Urothelium cell line (cell line): Measurements from ENCODE around the gene DYSF.
A peak's percentile ranks its signal among the peaks of the same experiment; 100 is the strongest.

Experiments used
- DNase-seq: peaks from one replicate; pipeline ENCODE4 v3.0.0; 2011; ENCODE audit warnings: low spot score, mixed read lengths
- FAIRE-seq: peaks from 2 replicates; lab custom pipeline; 2011; peaks lifted over from hg19 to GRCh38; lab: Jason Lieb, UNC

Gene DYSF

DNA sequence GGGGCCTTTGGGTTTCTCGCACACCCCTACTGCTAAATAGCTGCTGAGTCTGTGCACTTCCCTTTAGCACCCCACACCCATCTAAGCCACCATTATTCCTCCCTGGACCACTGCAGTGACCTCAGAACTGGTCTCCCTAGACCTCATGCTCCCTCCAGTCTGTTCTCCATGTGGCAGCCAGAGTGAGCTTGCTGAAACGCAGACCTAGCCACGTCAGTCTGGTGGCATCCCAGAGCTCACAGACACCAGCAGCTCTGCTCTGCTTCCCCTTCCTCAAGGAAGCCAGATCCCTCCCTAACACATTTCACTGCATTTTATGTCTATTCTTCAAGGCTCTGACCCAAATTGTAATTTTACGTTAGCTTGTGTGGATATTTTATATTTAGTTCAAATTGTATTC lies 144.4 kb downstream of the DYSF start:
- DNase-seq, result no peak
- no peak for FAIRE-seq

DNA sequence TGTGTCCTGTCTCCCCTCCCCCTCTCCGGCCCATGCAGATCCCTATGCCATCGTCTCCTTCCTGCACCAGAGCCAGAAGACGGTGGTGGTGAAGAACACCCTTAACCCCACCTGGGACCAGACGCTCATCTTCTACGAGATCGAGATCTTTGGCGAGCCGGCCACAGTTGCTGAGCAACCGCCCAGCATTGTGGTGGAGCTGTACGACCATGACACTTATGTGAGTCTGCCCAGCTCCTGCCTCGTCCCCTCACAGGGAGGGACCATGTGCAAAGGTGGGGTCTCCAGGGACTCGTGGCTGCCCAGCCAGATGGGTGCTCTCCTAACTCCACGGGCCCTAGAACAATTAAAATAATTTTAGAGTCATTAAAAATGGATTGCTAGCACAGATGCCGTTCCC lies 145.2 kb downstream of the DYSF start:
- DNase-seq (no peak), FAIRE-seq (no peak)

DNA sequence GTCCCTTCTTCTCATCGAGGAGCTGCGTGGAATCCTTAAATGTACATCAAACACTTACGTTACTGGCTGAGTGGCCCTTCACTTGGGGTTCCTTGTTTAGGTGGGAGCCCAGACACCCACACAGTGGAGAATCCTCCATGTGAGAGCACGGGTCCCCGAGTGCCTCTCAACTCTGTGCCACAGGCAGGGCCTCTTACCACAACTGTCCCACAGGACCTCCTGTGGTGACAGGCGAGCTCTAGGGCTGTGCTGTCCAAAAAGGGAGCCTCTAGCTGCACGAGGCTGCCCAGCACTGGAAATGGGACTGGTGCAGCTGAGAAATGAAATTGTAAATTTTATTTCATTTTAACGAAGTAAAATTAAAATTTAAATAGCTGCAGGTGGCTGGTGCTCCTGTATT lies 145.7 kb downstream of the DYSF start:
- DNase-seq (no peak), FAIRE-seq (no peak)

DNA sequence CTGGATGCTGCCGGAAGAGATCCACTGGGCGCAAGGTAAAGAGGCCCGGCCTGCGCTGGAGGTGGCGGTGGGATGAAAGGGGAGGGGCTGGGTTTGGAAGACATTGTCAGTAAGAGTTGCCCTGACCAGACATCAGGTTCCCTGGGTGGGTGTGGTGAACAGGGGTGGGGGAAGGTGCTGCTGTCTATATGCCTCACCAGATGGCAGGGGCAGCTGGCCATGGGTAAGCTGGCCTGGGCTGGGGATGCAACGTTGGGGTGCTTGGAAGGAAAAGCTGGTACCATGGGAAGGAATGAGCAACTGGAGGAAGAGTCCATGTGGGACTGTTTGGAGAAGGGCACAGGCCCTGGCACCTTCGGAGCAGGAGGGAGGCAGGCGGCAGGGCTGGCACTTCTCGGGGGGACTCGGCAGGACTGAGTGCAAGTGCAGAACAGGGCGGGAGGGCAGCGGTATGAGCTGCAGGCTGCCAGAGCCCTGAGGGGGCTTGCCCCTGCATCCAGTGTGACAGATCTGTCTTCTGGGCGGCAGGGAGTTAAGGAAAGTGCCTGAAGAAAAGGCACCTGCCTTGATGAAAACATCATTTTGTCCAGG lies 146.4 kb downstream of the DYSF start:
- no peak for DNase-seq
- no peak for FAIRE-seq

DNA sequence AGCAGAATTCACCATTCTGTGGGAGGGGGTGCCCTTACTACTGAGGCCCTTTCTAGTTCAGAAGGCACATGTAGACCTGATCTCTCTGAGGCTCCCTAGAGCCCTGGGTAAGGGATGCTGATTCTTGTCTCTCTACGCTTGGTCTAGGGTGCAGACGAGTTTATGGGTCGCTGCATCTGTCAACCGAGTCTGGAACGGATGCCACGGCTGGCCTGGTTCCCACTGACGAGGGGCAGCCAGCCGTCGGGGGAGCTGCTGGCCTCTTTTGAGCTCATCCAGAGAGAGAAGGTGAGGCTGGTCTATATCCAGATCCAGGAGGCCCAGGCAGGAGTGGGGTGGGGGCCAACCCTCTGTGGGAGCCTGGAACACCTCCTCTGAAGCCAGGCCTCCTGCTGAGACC lies 147.2 kb downstream of the DYSF start:
- FAIRE-seq, result no peak

DNA sequence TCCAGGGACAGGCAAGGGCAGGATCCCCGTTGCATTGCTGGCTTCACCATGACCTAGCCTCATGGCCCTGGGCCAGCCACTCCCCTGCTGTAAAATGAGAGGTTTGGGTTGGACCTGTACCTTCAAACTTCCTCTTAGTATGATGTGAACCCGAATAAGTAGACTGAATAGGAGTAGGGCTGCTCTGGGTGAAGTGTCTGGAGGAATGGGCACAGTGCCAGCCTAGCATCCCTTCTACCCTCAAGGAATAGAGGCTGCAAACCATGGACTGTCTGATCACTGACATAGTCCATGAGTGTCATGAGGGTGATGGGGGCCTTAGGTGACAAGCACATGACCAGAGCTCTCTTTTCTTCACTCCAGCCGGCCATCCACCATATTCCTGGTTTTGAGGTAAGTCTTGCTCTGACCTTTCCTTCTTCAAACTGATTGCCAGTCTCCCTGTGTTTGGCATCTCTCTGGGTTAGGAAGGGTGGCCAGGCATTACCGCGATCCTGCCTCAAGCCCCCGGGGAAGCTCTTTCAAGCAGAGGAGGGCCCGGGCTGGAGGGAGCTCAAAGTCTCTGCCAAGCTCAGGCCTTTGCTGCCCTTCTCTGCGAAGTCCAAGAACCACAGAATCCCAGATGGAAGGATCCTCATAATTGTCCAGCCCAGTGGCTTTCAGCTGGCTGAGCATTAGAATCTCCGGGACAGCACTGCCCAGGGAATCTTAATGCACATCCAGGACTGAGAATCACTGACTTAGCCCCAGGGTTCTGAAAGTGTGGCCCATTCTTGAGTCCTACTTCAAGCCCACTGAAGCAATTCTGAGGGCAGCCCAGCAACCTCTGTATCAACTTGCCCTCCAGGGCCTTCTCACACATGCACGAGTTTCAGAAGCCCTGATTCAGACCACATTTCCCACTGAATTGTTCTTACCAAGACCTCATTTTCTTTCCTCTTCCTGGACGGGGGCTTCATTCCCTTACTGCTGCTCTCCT lies 148.1 kb downstream of the DYSF start:
- DNase-seq (no peak), FAIRE-seq (no peak)

More for the DNA sequence above, 147.2 kb downstream of the DYSF start:
- DNase-seq, result no peak

DNA sequence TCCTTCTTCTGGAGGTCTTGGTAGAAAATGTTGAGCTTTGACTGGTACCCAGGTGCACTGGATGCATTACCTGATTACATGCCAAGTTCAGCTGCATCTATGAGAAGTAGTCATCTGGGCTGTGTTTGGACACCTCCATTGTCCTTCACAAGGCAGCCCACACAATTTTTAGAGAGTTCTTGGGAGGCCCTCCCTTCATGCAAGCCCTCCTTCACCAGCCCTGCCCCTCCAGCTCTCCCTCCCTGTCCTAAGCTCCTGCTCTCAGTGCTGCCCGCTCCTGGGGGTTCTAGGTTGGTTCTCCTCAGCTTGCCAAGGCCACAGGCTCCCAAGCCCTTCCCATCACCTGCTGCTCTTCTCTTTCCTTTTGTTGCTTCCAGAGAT lies 148.7 kb downstream of the DYSF start:
- DNase-seq, result no peak
- no peak for FAIRE-seq

DNA sequence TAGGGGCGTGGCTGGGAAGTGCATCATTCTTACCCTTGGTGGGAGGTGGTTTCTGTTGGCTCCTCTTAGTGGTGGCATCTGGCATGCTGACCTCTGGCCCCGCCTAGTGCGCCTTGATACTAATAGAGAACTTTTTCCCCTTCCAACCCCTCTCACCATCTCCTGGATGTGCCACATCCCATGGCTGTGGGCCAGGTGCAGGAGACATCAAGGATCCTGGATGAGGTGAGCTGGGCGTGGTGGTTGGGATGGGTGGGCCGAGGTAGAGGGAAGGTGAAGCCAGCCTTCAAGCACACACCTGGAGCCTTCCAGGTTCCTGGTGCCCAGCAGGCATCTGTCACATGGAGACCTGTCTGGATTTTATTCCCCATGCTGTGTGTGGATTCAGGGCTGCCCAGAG lies 149.2 kb downstream of the DYSF start:
- DNase-seq (no peak), FAIRE-seq (no peak)

DNA sequence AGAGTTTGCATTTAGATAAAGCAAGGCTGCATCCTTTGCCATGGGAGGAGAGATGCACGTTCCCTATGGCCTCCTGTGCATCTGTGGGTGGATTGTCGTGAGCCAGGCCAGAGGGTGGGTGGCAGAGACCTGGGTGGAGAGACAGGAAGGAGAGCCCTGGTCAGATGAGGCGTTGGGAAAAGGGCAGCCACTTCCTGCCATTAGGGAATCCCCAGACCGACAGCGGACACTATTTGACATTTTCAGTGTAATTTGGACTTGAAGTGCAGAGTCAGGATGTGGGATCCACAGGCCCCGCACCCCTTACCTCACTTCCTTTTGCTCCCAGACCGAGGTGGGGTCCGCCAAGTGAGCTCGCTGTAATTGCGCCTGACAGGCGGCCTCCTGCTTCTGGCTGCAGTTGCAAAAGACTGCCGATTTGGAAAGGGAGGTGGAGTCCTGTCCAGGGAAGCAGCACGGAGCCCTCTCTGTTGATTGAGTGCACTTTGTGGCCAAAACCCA lies 150.0 kb downstream of the DYSF start:
- DNase-seq (no peak), FAIRE-seq (peak; percentile 56)

DNA sequence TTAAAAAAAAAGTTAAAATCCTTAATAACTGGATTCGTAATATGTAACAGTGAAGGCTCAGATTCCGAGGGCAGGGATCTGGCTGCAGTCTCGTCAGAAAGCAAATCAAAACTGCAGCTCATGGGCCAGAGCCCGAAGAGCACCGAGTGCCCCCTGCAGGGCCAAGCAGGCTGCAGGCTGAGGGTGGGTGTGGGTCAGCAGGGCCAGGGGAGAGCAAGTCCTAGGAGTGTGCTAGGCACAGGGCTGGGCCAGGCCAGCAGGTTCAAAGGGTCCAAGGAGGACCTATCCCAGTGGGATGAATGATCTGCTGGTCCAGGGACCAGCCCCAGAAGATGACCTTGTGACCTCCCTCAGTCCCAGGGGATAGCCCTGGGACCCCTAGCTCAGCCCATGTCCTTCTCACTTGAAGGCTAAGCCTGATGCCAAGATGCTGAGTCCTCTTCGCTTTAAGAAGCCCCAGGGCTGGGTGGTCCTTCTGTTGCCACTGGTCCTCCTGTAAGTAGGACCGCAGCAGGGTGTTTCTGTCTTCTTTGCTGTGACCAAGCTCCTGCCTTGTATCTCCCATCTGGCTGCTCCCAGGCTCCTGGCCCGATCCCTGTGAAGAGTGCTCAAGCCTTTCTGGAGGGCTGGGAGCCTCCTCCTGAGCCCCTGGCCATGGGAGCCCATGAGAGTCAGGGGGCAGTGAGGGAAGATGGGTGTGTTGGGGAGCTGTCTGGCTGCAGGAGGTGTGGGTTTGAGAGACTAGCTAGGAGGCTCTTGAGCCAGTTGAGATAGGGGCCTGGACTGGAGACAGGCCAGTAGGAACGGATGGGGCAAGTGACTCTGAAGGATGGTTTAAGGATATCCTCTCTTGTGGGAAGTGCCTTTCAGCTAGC lies 150.7 kb downstream of the DYSF start:
- no peak for DNase-seq
- peak; percentile 55 for FAIRE-seq

DNA sequence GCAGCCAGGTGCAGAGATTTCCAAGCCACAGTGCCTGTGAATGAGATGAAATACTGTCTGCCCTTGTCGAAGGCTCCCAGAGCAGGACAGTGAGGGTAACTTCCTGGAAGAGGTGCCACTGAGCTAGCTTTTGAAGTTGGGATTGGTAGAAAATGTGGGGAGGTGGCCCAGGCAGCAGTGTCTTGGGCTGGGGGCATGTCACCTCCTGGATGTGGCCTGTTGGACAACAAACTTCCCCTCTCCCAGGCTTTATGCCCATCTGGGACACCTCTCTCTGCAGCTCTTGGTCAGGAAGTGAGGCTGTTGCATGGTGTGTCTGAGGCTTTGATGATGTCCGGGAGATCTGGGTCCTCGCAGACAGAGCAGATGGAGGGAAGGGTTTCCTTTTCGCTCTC lies 151.4 kb downstream of the DYSF start:
- FAIRE-seq (no peak), DNase-seq (no peak)

DNA sequence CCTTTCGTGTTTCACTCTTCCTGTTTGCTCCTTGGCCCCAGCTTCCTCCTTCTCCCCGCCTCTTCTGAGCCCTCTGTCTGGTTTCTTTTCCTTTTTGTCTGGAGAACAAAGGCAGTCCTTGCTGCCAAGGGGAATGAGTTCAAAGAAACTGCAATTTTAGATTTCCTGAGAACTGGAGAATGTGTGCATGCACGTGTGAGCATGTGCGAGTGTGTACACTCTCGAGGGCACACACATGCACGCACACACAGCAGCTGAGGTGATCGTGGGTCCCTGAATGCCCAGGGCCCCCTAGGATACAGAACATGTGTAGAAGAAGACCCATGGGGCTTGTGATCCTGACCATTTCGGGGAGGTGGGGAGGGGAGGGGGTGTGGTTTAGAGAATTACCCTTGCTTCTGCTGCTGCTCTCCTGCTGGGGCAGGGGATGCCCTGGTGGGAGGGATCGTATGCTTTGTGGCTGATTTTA lies 151.8 kb downstream of the DYSF start:
- FAIRE-seq (no peak), DNase-seq (no peak)

DNA sequence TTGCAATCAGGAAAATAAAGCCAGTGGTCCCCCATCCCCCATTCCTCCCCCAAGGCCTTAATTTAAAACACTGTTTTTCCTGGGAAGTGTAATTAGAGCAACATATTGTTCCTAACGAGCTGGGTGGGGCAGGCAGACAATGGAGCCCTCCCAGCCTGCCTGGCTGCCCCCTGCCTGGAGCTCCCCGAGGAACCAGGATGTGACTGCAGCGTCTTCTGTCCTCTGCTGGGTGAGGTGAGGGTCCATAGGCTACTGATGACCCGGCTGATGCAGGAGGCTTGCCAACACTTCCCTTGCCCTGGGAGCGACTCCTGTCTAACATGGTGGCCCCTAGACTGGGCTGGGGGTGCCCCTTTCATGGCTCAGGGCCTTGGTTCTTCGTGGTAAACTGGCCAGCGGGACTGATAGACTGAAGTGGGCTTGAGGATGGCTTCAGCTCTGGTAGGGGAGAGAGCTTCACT lies 152.4 kb downstream of the DYSF start:
- no peak for FAIRE-seq
- no peak for DNase-seq

DNA sequence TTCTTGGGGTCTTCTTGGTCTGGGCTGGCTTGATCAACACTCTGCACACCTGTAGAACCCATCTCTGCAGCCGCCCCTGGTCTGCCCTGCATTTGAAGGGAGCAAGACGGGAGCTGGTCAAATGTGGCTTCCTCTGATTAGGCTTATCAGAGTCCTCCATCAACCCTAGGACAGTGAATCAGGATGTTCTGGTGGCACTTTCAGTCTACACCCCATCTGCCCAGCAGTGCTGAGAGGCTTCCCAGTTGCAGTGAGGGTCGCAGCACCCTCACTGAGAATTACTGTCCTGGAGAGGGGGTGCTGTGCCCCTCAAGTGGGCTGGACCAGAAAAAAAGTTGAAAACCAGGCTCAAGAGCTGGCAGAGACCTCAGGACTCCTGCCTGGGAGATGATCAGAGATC lies 152.9 kb downstream of the DYSF start:
- DNase-seq (no peak), FAIRE-seq (peak; percentile 5)

DNA sequence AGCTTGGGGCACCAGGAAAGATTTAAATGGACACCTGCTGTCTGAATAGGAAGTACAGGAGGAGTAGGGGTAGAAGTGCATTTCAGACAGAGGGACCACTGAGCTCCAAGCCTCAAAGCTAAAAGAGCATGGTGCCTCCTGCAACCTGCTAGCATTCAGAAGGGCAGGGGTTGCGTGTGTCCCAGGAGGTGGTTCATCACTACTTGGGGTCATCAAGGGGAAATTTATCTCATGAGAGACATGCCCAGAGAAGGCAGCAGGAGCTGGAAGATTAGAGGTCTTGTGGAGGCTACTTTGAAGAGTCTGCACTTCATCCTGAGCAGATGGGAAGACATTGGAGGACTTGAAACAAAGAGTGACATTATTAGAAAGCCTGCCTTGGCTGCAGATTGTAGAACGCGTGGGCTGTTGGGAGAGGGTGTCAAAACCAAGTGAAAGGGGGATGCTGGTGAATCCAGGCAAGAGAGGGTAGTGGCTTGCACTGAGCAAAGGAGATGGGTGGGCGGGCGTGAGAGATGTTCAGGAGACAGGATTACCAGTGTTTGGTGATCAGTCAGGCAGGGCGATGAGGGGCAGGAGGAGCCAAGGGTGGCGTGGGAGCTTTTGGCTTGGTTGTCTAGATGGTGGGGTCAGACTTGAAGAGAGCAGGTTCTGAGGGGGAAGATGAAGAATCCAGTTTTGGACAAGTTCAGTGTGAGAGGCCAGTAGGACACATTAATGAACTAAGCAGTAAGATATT lies 154.0 kb downstream of the DYSF start:
- peak; percentile 37 for FAIRE-seq
- no peak for DNase-seq

DNA sequence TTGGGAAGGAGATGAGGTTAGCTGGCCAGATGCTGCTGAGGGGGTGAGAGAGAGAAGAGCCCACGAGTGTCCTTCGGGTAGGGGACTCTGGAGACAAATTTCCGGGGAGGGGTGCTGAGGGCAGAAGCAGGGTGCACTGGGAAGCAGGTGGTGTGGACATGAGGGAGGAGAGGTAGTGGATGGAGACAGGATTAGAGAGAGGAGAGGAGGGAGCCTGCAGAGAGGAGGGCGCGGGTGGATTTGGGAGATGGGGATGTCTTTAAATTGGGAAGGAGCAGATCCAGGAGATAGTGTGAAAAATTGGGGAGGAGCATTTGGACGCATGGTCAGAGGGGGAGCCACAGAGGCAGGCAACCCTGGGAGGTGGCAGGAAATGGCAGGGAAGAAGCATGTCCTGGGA lies 154.7 kb downstream of the DYSF start:
- DNase-seq (no peak), FAIRE-seq (no peak)

DNA sequence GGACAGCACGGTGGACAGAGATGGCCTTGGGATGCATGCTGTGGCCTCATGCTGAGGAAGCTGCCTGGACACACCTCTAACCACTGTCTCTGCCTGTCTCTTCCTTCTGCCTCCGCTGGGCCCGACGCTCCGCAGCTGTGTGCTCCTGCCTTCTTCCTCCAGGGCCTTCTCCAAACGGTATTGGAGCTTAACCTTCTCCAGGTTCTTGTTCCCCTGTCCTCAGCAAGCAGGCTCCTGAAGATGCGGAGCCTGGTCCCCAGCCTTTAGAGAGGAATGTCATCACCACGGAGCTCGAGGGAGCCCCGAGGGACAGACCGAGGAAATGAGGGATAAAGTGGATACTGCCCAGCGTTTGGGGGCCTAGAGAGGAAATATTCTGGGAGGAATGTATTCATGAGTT lies 155.1 kb downstream of the DYSF start:
- FAIRE-seq (no peak), DNase-seq (no peak)

DNA sequence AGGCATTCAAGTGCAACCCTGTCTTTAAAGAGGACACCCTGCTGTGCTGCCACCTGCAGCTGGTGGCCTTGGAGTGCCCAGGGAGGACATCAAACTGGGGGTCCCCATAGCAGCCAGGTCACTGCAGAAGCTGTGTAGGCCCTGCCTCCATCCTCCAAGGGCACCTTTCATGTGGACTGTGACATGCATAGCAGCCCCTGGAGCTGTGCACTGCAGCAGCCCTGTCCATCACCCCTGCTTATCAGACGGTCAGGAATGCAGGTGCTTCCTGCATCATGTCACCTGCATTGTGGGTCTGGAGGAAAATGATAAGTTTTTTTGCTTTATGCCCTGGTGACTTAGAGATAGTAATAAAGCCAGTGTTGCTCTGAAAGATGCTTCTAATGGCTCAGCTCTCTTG lies 155.7 kb downstream of the DYSF start:
- peak; percentile 30 for FAIRE-seq
- no peak for DNase-seq

DNA sequence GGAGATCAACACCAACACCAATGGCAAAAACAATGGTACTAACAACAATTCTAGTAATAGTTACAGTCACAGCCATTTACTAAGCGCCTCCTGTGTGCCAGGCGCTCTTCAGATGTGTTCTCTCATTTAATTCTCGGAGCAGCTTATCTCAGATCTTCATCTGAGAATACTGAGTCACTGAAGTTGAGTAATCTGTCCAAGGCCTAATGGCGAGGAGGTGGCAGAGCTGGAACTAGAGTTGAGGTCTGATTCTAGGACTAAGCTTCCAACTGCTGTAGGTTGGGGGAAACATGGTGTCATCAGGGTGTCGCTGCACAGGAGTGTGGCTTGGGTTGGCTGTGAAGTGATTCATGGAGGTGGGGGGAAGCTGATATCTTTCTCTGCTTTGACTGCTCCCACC lies 156.1 kb downstream of the DYSF start:
- DNase-seq, result no peak
- no peak for FAIRE-seq

DNA sequence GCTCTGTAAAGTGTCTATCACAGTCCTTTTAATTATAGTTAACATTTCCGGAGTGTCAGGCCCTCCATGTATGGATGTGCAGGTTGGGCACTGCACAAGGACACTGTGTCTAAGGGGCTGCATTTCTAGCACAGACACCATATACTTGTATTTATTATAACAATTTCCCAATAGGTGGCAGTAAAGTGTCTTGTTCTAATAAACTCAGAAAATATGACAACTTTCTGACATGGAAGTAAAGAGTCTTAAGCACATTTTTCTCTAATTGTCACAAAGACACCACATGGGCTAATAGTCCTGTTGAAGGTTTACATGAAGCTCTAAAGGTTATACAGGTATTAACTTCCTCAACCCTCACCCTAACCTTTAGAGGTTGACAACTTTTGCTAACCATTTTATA lies 156.6 kb downstream of the DYSF start:
- FAIRE-seq (no peak), DNase-seq (peak; percentile 52)
